ENCODE measurements around the gene ISG20L2. TPM values are rescaled to one million over a fixed set of nuclear protein-coding genes. Genes with fewer than 3 reads are reported as not detected.

The ISG20L2 gene
- total RNA-seq, 1 donor from 2014 or later: 36.9 TPM

DNA sequence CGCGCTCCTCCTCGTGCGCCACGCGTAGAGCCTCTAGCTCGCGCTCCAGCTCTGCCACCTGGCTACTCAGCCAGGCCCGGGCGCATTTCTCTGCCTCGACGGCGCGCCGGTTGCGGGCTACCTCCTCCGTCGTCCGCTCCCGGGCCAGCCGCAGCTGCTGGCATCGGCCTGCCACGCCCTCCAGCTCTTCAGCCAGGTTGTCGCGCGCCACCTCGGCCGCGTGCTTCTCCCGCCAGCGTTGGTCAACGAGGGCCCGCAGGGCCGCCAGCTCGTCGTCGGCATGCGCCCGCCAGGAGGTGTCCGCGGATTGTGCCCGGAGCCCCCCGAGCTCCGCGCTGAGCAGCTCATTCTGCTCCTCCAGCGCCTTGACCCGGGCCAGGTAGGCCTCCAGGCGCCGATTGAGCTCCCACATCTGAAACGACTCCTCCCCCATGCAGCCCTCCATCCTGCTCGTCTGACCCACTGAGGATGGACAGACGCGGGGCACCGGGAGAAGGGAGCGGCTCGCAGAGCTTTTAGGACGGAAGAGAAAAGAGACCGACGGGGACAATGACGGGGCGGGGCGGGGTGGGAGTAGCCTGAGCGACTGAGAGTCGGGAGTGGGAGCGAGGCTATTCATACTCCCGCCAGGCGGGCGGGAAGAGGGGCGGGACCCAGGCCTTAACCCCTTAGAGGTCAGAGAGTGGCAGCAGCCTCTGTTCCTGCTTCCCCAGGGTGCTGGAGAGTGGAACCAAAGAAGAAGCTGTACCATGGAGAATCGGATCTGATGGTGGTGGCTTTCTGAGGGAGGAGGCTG is 51.5 kb downstream of the ISG20L2 start, which contains the start of gene NES:
TSS of gene NES (minus strand) at position 588 of the 796 bp plus-strand sequence. CDS start at position 445, 143 bp downstream.
- no peak for DNase-seq (ENCODE audit: low spot score, unreplicated experiment)
- H3K27me3 Mint-ChIP-seq: peaks cover 77% of the 10 kb centered on the region
- H3K4me3 Mint-ChIP-seq (ENCODE audit: low read depth): peak within 1 kb of the TSS; percentile 72
- peaks cover 6% of the 10 kb centered on the region for H3K36me3 Mint-ChIP-seq (ENCODE audit: insufficient read depth)
- TF ChIP-seq, protein P1, sequence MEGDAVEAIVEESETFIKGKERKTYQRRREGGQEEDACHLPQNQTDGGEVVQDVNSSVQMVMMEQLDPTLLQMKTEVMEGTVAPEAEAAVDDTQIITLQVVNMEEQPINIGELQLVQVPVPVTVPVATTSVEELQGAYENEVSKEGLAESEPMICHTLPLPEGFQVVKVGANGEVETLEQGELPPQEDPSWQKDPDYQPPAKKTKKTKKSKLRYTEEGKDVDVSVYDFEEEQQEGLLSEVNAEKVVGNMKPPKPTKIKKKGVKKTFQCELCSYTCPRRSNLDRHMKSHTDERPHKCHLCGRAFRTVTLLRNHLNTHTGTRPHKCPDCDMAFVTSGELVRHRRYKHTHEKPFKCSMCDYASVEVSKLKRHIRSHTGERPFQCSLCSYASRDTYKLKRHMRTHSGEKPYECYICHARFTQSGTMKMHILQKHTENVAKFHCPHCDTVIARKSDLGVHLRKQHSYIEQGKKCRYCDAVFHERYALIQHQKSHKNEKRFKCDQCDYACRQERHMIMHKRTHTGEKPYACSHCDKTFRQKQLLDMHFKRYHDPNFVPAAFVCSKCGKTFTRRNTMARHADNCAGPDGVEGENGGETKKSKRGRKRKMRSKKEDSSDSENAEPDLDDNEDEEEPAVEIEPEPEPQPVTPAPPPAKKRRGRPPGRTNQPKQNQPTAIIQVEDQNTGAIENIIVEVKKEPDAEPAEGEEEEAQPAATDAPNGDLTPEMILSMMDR (IDR thresholded peaks at IDR 0.05; ENCODE audit: unreplicated experiment): no peak
- peak within 1 kb of the TSS; percentile 69 for H3K27ac Mint-ChIP-seq
- peaks cover 12% of the 10 kb centered on the region for H3K4me1 Mint-ChIP-seq (ENCODE audit: low read depth)
- no peaks in the 10 kb centered on the region for H3K9me3 Mint-ChIP-seq (ENCODE audit: low read depth)

DNA sequence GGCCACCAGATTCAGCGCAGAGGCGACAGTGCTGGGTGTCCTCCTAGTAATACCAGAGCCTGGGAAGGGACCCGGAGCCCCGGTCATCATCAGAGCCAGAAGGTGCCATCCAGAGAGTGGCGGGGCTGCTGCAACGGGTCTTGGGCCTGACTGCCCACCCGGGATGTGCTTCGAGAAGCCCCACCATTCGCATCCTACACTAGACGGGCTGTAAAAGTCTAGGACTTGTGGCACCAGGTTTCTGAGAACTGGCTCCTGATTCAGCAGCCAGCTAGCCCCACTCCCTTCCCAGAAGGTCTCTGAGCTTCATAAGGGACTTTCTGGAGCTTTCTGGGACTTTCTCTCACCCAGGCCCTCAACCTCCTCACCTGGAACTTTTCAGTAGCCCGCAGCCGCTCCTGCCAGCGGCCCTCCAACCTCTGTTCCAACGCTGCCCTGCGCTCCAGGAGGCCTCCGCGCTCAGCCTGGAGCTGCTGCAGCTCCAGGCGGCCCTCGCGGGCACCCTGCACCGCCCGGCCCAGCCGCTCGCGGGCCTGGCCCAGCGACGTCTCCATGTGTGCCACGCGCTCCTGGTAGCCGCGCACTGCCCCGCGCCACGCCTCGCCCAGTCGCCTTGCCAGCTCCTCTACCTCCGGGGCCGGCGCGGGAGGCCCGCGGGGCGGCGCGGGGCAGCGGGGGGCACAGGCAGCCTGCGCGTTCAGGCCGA is 52.3 kb downstream of the ISG20L2 start:
- Mint-ChIP-seq H3K27ac (peak overlapping the region; percentile 41), H3K36me3 (ENCODE audit: insufficient read depth) (peaks cover 6% of the 10 kb centered on the region), H3K4me3 (ENCODE audit: low read depth) (peak overlapping the region; percentile 59), H3K4me1 (ENCODE audit: low read depth) (peaks cover 12% of the 10 kb centered on the region), H3K27me3 (peaks cover 77% of the 10 kb centered on the region), H3K9me3 (ENCODE audit: low read depth) (no peaks in the 10 kb centered on the region)
- DNase-seq (ENCODE audit: low spot score, unreplicated experiment): no peak
- TF ChIP-seq, protein P1 (IDR thresholded peaks at IDR 0.05; ENCODE audit: unreplicated experiment): no peak

- TF ChIP-seq, protein P1 (IDR thresholded peaks at IDR 0.05; ENCODE audit: unreplicated experiment): no peak
- Mint-ChIP-seq H3K9me3 (ENCODE audit: low read depth) (no peaks in the 10 kb centered on the region), H3K4me1 (ENCODE audit: low read depth) (peaks cover 12% of the 10 kb centered on the region), H3K4me3 (ENCODE audit: low read depth) (peak overlapping the region; percentile 59), H3K27ac (peak overlapping the region; percentile 72), H3K27me3 (peaks cover 74% of the 10 kb centered on the region), H3K36me3 (ENCODE audit: insufficient read depth) (peaks cover 6% of the 10 kb centered on the region)
- no peak for DNase-seq (ENCODE audit: low spot score, unreplicated experiment)
Measured at GRCh38 chr1:156675210-156676113, 53.1 kb downstream of the ISG20L2 start.

DNA sequence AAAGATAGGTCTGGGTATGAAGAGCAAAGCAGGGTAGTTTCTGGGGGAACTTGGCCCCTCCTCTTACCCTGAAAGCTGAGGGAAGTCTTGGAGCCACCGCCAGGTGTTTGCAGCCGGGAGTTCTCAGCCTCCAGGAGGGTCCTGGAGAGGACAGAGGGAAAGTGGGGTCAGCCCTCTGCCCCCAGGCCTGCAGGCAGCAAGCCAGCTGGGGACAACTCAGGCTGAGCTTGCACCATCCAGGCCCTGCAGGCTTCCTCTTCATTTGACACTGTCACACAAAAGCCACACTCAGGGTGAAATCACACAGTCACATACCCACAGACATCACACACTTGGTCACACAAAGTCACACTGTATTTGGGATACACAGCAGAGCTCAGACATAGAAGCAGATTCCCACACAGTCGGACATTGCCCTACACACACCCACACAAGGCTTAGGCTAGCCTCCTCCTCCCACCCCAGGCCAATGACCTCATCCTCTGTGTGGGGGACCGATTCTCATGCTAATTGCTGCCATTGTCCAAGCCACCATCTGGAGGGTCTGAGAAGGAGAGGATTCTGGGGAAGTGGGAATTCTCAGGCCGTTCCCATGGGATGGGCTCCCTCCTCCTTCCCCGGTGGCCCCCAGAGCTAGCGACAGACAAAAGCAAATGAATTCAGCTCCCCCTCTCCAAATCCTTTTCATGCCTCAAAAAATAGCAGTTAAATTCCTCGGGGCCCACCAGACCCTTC is 55.0 kb downstream of the ISG20L2 start:
- TF ChIP-seq, protein P1 (IDR thresholded peaks at IDR 0.05; ENCODE audit: unreplicated experiment): no peak
- peaks cover 12% of the 10 kb centered on the region for H3K4me1 Mint-ChIP-seq (ENCODE audit: low read depth)

More for the DNA sequence above, 55.0 kb downstream of the ISG20L2 start:
- Mint-ChIP-seq H3K9me3 (ENCODE audit: low read depth) (no peaks in the 10 kb centered on the region), H3K36me3 (ENCODE audit: insufficient read depth) (peaks cover 6% of the 10 kb centered on the region), H3K4me3 (ENCODE audit: low read depth) (no peak overlapping the region), H3K27me3 (peaks cover 64% of the 10 kb centered on the region), H3K27ac (peak overlapping the region; percentile 62)
- DNase-seq (ENCODE audit: low spot score, unreplicated experiment): no peak

Other genes starting within 250 kb of the ISG20L2 start
- gene MEF2D, start 228.0 kb downstream of the ISG20L2 start, total RNA-seq: 20.2 and 26.6 TPM in 2 replicates
- 29.6 and 32.4 TPM in 2 replicates for gene IQGAP3, start 156.2 kb downstream of the ISG20L2 start, total RNA-seq
- gene TTC24, start 149.0 kb downstream of the ISG20L2 start, total RNA-seq: not detected in 2 replicates
- gene NAXE, start 137.0 kb downstream of the ISG20L2 start, total RNA-seq: 108 and 115 TPM in 2 replicates
- 26.2 and 27.0 TPM in 2 replicates for gene GPATCH4, start 127.3 kb downstream of the ISG20L2 start, total RNA-seq
- 0.38 and 0.93 TPM in 2 replicates for gene HAPLN2, start 109.4 kb downstream of the ISG20L2 start, total RNA-seq
- not detected in 2 replicates for gene BCAN, start 86.6 kb downstream of the ISG20L2 start, total RNA-seq
- 33.9 and 39.2 TPM in 2 replicates for gene NES, start 51.4 kb downstream of the ISG20L2 start, total RNA-seq
- 70.4 and 125 TPM in 2 replicates for gene CRABP2, start 23.2 kb downstream of the ISG20L2 start, total RNA-seq
- gene METTL25B, start 297 bp downstream of the ISG20L2 start, total RNA-seq: 40.0 and 42.4 TPM in 2 replicates
- gene MRPL24, start 12.3 kb upstream of the ISG20L2 start, total RNA-seq: 35.9 and 43.2 TPM in 2 replicates
- gene HDGF, start 22.9 kb upstream of the ISG20L2 start, total RNA-seq: 280 and 288 TPM in 2 replicates
- 93.2 TPM in 2 replicates for gene PRCC, start 38.8 kb upstream of the ISG20L2 start, total RNA-seq
- gene SH2D2A, start 88.1 kb upstream of the ISG20L2 start, total RNA-seq: not detected in 2 replicates
- not detected in 2 replicates for gene INSRR, start 130.4 kb upstream of the ISG20L2 start, total RNA-seq
- 0.36 TPM in 1 of 2 replicates, not detected in the other for gene NTRK1, start 132.1 kb upstream of the ISG20L2 start, total RNA-seq
- gene PEAR1, start 165.0 kb upstream of the ISG20L2 start, total RNA-seq: 0.20 TPM in 1 of 2 replicates, not detected in the other
- not detected in 2 replicates for gene LRRC71, start 191.9 kb upstream of the ISG20L2 start, total RNA-seq